Keratinocyte (primary cell): ENCODE data around the gene ACOT13. TPM values are rescaled to one million over a fixed set of nuclear protein-coding genes. Genes with fewer than 3 reads are reported as not detected.

Source experiments
- DNase-seq: peaks from one replicate; pipeline ENCODE4 v3.0.0-alpha.2; 2011; ENCODE audit warnings: low read depth, missing footprints, low spot score
- FAIRE-seq: peaks from 2 replicates; lab custom pipeline; 2011; peaks lifted over from hg19 to GRCh38; lab: Jason Lieb, UNC
- H2AFZ ChIP-seq: 2 replicates; pipeline ENCODE4 v1.6.0; 2012; ENCODE audit warnings: low read length, control low read depth, inconsistent platforms; ENCODE audit not compliant: control insufficient read depth
- H3K27ac ChIP-seq: 2 replicates; pipeline ENCODE4 v1.5.1; 2011; ENCODE audit warnings: low read length; ENCODE audit not compliant: control insufficient read depth, insufficient read depth
- H3K27me3 ChIP-seq: 3 replicates; pipeline ENCODE4 v1.6.0; 2011; ENCODE audit warnings: low read length; ENCODE audit not compliant: control insufficient read depth, insufficient read depth; ENCODE audit errors: extremely low read depth
- H3K36me3 ChIP-seq, 2 experiments: 2 replicates in 1 of 2; 3 replicates in 1 of 2; pipeline ENCODE4 v1.5.1; 2011; ENCODE audit warnings: low read length in 2 of 2, mild to moderate bottlenecking in 1 of 2; ENCODE audit not compliant: control insufficient read depth in 2 of 2, insufficient read depth in 2 of 2; ENCODE audit errors: extremely low read depth in 1 of 2
- H3K4me1 ChIP-seq: 3 replicates; pipeline ENCODE4 v1.5.1; 2011; ENCODE audit warnings: low read length; ENCODE audit not compliant: control insufficient read depth, insufficient read depth; ENCODE audit errors: extremely low read depth
- H3K4me2 ChIP-seq: 3 replicates; pipeline ENCODE4 v1.6.0; 2011; ENCODE audit warnings: low read depth, low read length; ENCODE audit not compliant: control insufficient read depth, insufficient read depth; ENCODE audit errors: extremely low read depth
- H3K4me3 ChIP-seq, 3 experiments: fragments of 200-600 bp in 1 of 3; sonication (generic) in 1 of 3; 2 replicates in 2 of 3; 3 replicates in 1 of 3; pipeline ENCODE4 v1.5.1; 2011 to 2016; ENCODE audit warnings: low read length in 3 of 3, mild to moderate bottlenecking in 3 of 3, control low read depth in 2 of 3, inconsistent platforms in 1 of 3, low read depth in 1 of 3, mixed read lengths in 1 of 3, mixed run types in 1 of 3, moderate library complexity in 1 of 3; ENCODE audit not compliant: control insufficient read depth in 2 of 3, insufficient read depth in 2 of 3; ENCODE audit errors: extremely low read depth in 1 of 3
- H3K79me2 ChIP-seq: 2 replicates; pipeline ENCODE4 v1.6.0; 2012; ENCODE audit warnings: low read length; ENCODE audit not compliant: control insufficient read depth, insufficient read depth
- H3K9ac ChIP-seq: 3 replicates; pipeline ENCODE4 v1.6.0; 2011; ENCODE audit warnings: low read length; ENCODE audit not compliant: control insufficient read depth, insufficient read depth; ENCODE audit errors: extremely low read depth
- H3K9me1 ChIP-seq: 3 replicates; pipeline ENCODE4 v1.6.0; 2011; ENCODE audit warnings: low read length; ENCODE audit not compliant: control insufficient read depth, insufficient read depth; ENCODE audit errors: extremely low read depth
- H3K9me3 ChIP-seq: 2 replicates; pipeline ENCODE4 v1.5.1; 2012; ENCODE audit warnings: low read depth, low read length; ENCODE audit not compliant: control insufficient read depth
- H4K20me1 ChIP-seq: 3 replicates; pipeline ENCODE4 v1.6.0; 2011; ENCODE audit warnings: low read length; ENCODE audit not compliant: control insufficient read depth, insufficient read depth; ENCODE audit errors: extremely low read depth
- EZH2 ChIP-seq: IDR thresholded peaks from one replicate; pipeline ENCODE4 v1.6.1; 2012; ENCODE audit warnings: inconsistent platforms, mild to moderate bottlenecking, low read length, moderate library complexity
- dilution Hi-C: fragments of 300-500 bp; cut with MboI; formaldehyde crosslinking; loops from one replicate; pipeline ENCODE4 v1.7.0; 2020; ENCODE audit warnings: low sequenced_read_pairs; ENCODE audit not compliant: extremely low pct_ligation_motif_present
- polyA plus RNA-seq, 5 experiments: library from polyadenylated mRNA; depleted of rRNA in 3 of 5; stranded (reverse) in 3 of 5; stranded (forward) in 1 of 5; unstranded in 1 of 5; fragments of >200 nt; gene quantifications; 1 replicate in 1 of 5; 2 replicates in 3 of 5; 3 replicates in 1 of 5; pipeline versions ENCODE4 v1.2.1 to v1.2.3, GENCODE V29; 2011 to 2012; ENCODE audit warnings: missing spikeins in 2 of 5, low read depth in 1 of 5, low replicate concordance in 1 of 5
- TF ChIP-seq, protein P1 (sequence below), 3 experiments: IDR thresholded peaks in 1 of 3; conservative IDR thresholded peaks in 1 of 3; optimal IDR thresholded peaks in 1 of 3; 2 replicates in 2 of 3; 3 replicates in 1 of 3; pipeline versions ENCODE3 to v1.5.1; 2011; ENCODE audit warnings: low read length in 3 of 3, mild to moderate bottlenecking in 3 of 3, moderate library complexity in 2 of 3, control low read depth in 1 of 3, inconsistent platforms in 1 of 3; ENCODE audit not compliant: insufficient read depth in 2 of 3; ENCODE audit errors: extremely low read depth in 1 of 3

Gene ACOT13
- polyA plus RNA-seq, 1 donor (not counting 4 experiments of a cell fraction or from before 2014, with no cell fraction given), result 57.9 TPM

DNA sequence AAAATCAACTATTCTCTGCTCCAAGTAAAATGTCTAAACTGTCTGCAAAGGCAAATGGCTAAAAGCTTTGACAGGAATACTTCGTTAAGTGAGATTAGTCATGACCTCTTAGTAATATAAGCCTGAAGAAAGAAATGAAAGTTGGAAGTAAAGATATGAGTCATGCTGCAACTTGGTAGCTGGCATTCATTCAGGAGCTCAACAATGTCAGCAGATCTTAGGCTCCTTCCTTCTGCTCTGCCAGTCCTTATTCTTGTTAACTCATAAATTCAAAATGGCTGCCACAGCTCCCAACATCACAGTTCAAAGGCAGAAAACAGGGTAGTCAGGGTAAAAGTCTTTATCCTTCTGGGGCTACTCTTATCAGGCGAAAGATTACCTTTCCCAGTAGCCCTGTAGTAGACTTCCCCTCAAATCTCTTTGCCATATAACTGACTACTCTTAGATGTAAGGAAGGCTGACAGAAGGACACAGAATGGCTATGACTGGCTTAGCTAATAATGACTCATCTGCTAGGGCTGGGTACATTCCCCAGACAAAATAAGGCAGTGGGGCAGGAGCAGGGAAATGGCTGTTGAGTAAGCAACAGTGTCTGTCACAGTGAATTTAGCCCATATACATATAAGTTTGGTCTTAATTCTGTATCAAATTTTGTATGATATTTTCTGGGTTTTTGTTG is 76.5 kb downstream of the ACOT13 start:
- Histone ChIP-seq H3K27ac (peak overlapping the region; percentile 95), H2AFZ (peak overlapping the region; percentile 74), H3K27me3 (no peaks in the 10 kb centered on the region), H3K9ac (peak overlapping the region; percentile 76), H3K79me2 (no peaks in the 10 kb centered on the region), H3K36me3 (no peaks in the 10 kb centered on the region), H3K4me3 (peak overlapping the region in 2 of 3 experiments; percentile 39 to 56), H3K9me3 (no peaks in the 10 kb centered on the region), H3K4me2 (peak overlapping the region; percentile 90), H3K9me1 (no peaks in the 10 kb centered on the region), H4K20me1 (no peaks in the 10 kb centered on the region), H3K4me1 (peaks cover 22% of the 10 kb centered on the region)
- DNase-seq (peak; percentile 88), FAIRE-seq (peak; percentile 82)
- no peak for TF ChIP-seq EZH2
- dilution Hi-C loops, result no loop called here

DNA sequence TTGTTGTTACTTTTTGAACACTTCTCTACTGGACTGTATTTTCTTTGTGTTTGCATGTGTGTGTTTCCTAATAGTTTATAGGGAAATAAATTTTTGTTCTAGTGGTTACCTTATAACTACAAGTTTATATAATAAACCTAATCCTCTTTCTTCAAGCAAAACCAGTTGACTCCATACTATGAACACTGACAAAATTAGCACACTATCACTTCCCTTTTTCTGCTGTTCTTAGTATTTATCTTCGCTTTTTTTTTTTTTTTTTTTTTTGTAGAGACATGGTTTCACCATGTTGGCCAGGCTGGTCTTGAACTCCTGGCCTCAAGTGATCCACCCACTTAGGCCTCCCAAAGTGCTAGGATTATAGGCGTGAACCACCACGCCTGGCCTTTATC is 77.1 kb downstream of the ACOT13 start:
- DNase-seq, result no peak
- Histone ChIP-seq H3K9me1 (no peaks in the 10 kb centered on the region), H3K9me3 (no peaks in the 10 kb centered on the region), H3K4me3 (no peak overlapping the region), H3K9ac (peak overlapping the region; percentile 76), H3K27me3 (no peaks in the 10 kb centered on the region), H3K79me2 (no peaks in the 10 kb centered on the region), H3K27ac (peak overlapping the region; percentile 95), H4K20me1 (no peaks in the 10 kb centered on the region), H3K4me2 (peak overlapping the region; percentile 90), H3K4me1 (peaks cover 17% of the 10 kb centered on the region), H2AFZ (peak overlapping the region; percentile 74), H3K36me3 (no peaks in the 10 kb centered on the region)
- FAIRE-seq, result no peak
- TF ChIP-seq EZH2, result no peak
- TF ChIP-seq, protein P1, sequence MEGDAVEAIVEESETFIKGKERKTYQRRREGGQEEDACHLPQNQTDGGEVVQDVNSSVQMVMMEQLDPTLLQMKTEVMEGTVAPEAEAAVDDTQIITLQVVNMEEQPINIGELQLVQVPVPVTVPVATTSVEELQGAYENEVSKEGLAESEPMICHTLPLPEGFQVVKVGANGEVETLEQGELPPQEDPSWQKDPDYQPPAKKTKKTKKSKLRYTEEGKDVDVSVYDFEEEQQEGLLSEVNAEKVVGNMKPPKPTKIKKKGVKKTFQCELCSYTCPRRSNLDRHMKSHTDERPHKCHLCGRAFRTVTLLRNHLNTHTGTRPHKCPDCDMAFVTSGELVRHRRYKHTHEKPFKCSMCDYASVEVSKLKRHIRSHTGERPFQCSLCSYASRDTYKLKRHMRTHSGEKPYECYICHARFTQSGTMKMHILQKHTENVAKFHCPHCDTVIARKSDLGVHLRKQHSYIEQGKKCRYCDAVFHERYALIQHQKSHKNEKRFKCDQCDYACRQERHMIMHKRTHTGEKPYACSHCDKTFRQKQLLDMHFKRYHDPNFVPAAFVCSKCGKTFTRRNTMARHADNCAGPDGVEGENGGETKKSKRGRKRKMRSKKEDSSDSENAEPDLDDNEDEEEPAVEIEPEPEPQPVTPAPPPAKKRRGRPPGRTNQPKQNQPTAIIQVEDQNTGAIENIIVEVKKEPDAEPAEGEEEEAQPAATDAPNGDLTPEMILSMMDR (optimal IDR thresholded peaks at IDR 0.05 in 1 of 3, IDR thresholded peaks at IDR 0.05 in 1 of 3, conservative IDR thresholded peaks at IDR 0.05 in 1 of 3; ENCODE audit: extremely low read depth in 1 of 3, insufficient read depth in 2 of 3, low read length in 3 of 3), result no peak
- dilution Hi-C loops, result no loop called here
